Measurements from ENCODE around the gene UBE3A.

DNA sequence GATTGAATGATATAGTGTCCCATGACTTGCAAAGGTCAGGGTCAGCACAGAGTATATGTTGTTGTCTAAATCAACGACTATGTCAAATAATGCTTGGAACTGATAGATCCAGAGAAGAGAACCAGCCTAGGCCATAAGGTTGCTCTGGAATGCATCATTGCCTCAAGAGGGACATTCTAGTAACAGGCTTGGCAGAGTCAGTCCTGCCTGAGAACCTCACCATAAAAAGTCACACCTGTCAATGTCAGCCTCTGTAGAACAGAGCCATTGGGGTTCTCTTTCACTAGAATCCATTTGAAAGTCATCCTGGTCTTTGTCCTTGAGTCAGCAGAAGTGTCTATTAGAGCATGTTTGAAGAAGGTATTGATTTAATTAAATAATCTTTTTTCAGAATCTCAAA lies 31.4 kb upstream of the UBE3A start:
- no peak for TF ChIP-seq SPI1 (IDR thresholded peaks at IDR 0.05; ENCODE audit: low read depth, low read length)
- no peak for TF ChIP-seq POLR2A (IDR thresholded peaks at IDR 0.05; ENCODE audit: low read depth, low read length)
- TF ChIP-seq POLR2AphosphoS5 (IDR thresholded peaks at IDR 0.05; ENCODE audit: low read depth, low read length) = no peak
